Measurements from ENCODE around the gene GPATCH1. TPM values are rescaled to one million over a fixed set of nuclear protein-coding genes. Genes with fewer than 3 reads are reported as not detected.
"Not testable (repeated sequence)": the region's sequence is repeated elsewhere in the genome, so short reads cannot be mapped to it uniquely, and the experiment has no call there.

Gene GPATCH1
- total and polyA plus RNA-seq, 9 of the 15 experiments (the other 6 are each of a cell fraction or from before 2014, with no cell fraction given) = 3.7 to 9.7 (median 7.7) TPM

DNA sequence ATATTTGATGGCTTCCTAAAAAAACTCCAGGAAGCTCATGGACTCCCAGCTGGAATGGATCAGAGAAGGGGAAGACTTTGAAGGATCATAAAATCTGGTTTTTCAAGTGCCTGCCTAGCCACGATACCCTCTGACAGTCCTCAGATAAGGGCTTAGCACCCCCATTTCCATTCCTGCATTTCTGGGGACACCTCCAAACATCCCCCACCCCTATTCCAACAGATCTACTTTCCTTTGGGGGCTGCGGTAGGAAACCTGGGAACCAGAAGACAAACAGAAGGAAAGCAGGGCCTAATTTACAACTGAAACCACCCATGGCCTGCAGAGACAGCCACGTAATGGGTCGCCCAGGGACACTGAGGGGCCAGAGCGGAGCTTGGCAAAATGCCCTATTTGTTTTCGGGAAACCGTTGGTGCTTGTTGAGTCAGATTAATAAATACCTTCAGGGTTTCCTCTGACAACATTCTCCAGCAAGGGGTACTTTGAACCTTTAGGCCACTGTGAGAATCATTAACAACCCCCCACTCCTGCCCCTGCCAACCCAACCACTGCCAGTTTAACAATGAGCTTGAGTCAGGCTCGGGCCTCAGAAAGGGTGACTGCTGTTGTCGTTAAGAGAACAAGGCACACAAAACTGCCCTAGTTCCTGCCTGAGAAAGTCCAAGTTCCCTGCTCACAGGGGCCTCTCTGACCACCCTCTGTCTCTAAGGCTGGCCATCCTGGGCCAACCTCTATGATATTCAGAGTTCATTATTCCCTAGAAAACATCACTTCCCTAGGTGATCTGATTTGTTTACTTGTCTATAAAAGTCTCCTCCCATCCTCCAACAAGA, 39.8 kb upstream of the GPATCH1 start:
- CTCF ChIA-PET (ENCODE audit: low intra/inter-chr PET ratio) = no interaction called here
- no peaks in the 10 kb centered on the region for H3K27me3 ChIP-seq (ENCODE audit: control insufficient read depth in 2 of 2, insufficient read depth in 2 of 2, low read length in 2 of 2)
- H3K4me1 ChIP-seq (replicated peaks in 1 of 2; ENCODE audit: control insufficient read depth in 2 of 2, insufficient read depth in 2 of 2, low read length in 2 of 2) = no peaks in the 10 kb centered on the region; a peak in 1 of 5 replicates
- H3K9me1 ChIP-seq (ENCODE audit: control insufficient read depth, insufficient read depth, low read length) = no peaks in the 10 kb centered on the region
- intact Hi-C loops (cut with micrococcal nuclease) (no loop called here), in situ Hi-C loops (cut with MboI) (no loop called here)
- FAIRE-seq (no peak), ATAC-seq (no peak), DNase-seq (ENCODE audit: extremely low read depth in 1 of 4, low spot score in 3 of 4) (no peak)
- no peaks in the 10 kb centered on the region for H3K9me3 ChIP-seq (replicated peaks; ENCODE audit: control insufficient read depth, insufficient read depth, low read depth, low read length)
- POLR2A ChIA-PET = interaction anchor here (1.0 kb wide), 1 partner anchor 9 kb away, joined by 4 read pairs; no protein-coding TSS in a partner anchor
- H3K36me3 ChIP-seq (ENCODE audit: control insufficient read depth, insufficient read depth, low read length) = no peaks in the 10 kb centered on the region
- no peaks in the 10 kb centered on the region for H4K20me1 ChIP-seq (replicated peaks; ENCODE audit: control insufficient read depth, insufficient read depth, low read length)
- WGBS (ENCODE audit: insufficient coverage, low coverage, missing lambda C conversion rate) = 55% methylated on average over 9 of the region's 9 CpGs
- BruUV-seq (replicated peaks) = TSS peak; percentile 42
- H3K4me3 ChIP-seq = no peak overlapping the region
- TF ChIP-seq ZNF347 (CRISPR knock-in tag; IDR thresholded peaks at IDR 0.05; ENCODE audit: low read depth) = no peak
- TF ChIP-seq FOXM1 (IDR thresholded peaks at IDR 0.05; ENCODE audit: low read depth) = no peak
- TF ChIP-seq FOXM1 (CRISPR knock-in tag; IDR thresholded peaks at IDR 0.05; ENCODE audit: low read depth) = no peak
- peak; percentile 62 for TF ChIP-seq NFIC (IDR thresholded peaks at IDR 0.05)
- TF ChIP-seq ZNF224 (CRISPR knock-in tag; IDR thresholded peaks at IDR 0.05) = no peak
- no peak overlapping the region for H2AFZ ChIP-seq (ENCODE audit: low read depth, low read length)
- no peaks in the 10 kb centered on the region for H3K79me2 ChIP-seq (ENCODE audit: control insufficient read depth, insufficient read depth, low read length)
- H3K9ac ChIP-seq (ENCODE audit: insufficient read depth in 1 of 2, low read depth in 2 of 2, low read length in 2 of 2) = no peak overlapping the region
- no peak overlapping the region for H3K27ac ChIP-seq (ENCODE audit: extremely low read depth, low read depth, low read length)
- no peak overlapping the region for H3K4me2 ChIP-seq (ENCODE audit: insufficient read depth, low read length)

GRCh38 chr19:33041828-33042160, 39.2 kb upstream of the GPATCH1 start:
- POLR2A ChIA-PET = interaction anchor here (1.0 kb wide), 1 partner anchor 9 kb away, joined by 4 read pairs; no protein-coding TSS in a partner anchor
- CTCF ChIA-PET (ENCODE audit: low intra/inter-chr PET ratio); BruUV-seq (replicated peaks): not testable (repeated sequence)

More at GRCh38 chr19:33041828-33042160, 39.2 kb upstream of the GPATCH1 start:
- H3K9me3 ChIP-seq (replicated peaks; ENCODE audit: control insufficient read depth, insufficient read depth, low read depth, low read length); H3K4me1 ChIP-seq (replicated peaks in 1 of 2; ENCODE audit: control insufficient read depth in 2 of 2, insufficient read depth in 2 of 2, low read length in 2 of 2); FAIRE-seq; H3K36me3 ChIP-seq (ENCODE audit: control insufficient read depth, insufficient read depth, low read length); H3K79me2 ChIP-seq (ENCODE audit: control insufficient read depth, insufficient read depth, low read length); H3K9ac ChIP-seq (ENCODE audit: insufficient read depth in 1 of 2, low read depth in 2 of 2, low read length in 2 of 2); ATAC-seq; H3K9me1 ChIP-seq (ENCODE audit: control insufficient read depth, insufficient read depth, low read length); H3K4me2 ChIP-seq (ENCODE audit: insufficient read depth, low read length); H3K27me3 ChIP-seq (ENCODE audit: control insufficient read depth in 2 of 2, insufficient read depth in 2 of 2, low read length in 2 of 2); H4K20me1 ChIP-seq (replicated peaks; ENCODE audit: control insufficient read depth, insufficient read depth, low read length); H2AFZ ChIP-seq (ENCODE audit: low read depth, low read length); DNase-seq (ENCODE audit: extremely low read depth in 1 of 4, low spot score in 3 of 4); in situ Hi-C loops (cut with MboI); H3K4me3 ChIP-seq; intact Hi-C loops (cut with micrococcal nuclease); H3K27ac ChIP-seq (ENCODE audit: extremely low read depth, low read depth, low read length): not testable (repeated sequence)
- 34% methylated on average over 2 of the region's 3 CpGs for WGBS (ENCODE audit: insufficient coverage, low coverage, missing lambda C conversion rate)

All from K562 (cell line).